ENCODE data around the gene PDE4B.
"Not testable (repeated sequence)": the region's sequence is repeated elsewhere in the genome, so short reads cannot be mapped to it uniquely, and the experiment has no call there.

PDE4B gene

DNA sequence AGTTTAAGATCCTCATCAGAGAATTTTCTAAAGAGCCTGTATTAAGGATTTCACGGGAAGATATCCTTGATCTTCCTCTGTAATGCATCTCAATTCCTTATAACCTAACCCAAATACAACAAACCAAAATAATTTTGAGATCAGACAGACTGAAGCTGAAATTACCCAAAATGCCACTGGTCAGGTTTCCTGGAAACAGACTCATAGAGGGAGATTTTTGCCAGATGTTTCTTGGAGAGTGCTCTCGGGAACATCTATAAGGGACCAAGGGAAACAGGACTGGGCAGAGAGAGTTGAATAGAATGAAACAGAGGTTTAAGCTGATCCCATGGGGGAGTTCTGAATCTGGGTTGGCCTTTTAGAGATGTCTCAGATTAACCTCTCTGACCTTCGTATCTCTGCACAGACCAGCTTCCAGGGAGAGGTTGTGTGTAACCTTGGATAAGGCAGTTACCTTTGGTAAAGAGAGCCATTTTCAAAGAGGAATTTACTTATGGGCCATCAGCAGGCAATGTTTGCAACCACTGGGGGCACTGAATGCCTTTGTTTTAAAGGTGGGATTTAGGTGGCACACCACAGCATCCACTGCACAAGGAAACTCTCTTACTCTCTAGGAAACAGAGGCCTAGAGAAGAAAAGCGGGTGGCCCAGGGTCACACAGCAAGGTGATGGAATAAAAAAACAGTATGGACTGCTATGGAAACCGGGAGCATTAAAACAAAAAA lies 610.5 kb downstream of the PDE4B start:
- DNase-seq: no peak

- DNase-seq: no peak
These were observed 612.4 kb downstream of the PDE4B start for GRCh38 chr1:66405061-66405460.

DNA sequence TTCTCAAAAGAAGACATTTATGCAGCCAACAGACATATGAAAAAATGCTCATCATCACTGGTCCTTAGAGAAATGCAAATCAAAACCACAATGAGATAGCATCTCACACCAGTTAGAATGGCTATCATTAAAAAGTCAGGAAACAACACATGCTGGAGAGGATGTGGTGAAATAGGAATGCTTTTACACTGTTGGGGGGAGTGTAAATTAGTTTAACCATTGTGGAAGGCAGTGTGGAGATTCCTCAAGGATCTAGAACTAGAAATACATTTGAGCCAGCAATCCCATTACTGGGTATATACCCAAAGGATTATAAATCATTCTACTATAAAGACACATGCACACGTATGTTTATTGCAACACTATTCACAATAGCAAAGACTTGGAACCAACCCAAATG lies 618.8 kb downstream of the PDE4B start:
- not testable (repeated sequence) for DNase-seq

GRCh38 chr1:66412704-66413103 lies 620.0 kb downstream of the PDE4B start:
- no peak for DNase-seq

DNA sequence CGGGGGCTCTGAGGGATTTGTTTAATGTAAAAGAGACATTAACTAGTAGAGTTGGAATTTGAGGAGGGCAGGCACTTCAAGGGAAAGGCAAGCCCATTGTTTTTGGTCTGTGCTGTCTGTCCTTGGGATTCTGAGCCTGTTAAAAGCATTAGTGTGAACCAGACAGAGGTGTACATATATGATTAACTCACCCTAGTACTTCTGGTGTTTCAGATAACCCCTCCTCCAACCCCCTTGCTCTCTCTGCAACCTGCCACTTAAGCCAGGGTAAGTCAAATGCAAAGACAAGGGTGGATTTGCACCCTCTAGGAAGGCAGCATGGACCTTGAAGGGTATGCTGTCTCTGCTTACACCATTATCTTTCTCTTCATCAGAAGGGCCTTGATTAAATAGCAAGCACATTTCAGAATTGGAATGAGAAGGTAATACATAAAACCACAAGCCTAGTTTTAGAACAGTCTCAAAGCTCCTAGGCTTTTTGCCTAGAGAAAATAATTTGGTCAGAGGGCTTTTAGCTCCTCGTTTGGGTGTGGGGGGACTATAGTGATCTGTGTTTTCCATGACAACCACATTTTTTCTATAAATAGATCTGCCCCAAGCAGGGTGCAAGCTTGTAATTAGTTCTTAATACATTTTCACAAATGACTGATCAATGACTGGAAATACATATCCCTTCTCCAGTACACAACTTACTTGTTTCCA lies 620.6 kb downstream of the PDE4B start:
- DNase-seq: no peak

- DNase-seq: no peak
These were observed 621.1 kb downstream of the PDE4B start for GRCh38 chr1:66413838-66414175.

- no peak for DNase-seq
These were observed 622.6 kb downstream of the PDE4B start for GRCh38 chr1:66415281-66415680.

DNA sequence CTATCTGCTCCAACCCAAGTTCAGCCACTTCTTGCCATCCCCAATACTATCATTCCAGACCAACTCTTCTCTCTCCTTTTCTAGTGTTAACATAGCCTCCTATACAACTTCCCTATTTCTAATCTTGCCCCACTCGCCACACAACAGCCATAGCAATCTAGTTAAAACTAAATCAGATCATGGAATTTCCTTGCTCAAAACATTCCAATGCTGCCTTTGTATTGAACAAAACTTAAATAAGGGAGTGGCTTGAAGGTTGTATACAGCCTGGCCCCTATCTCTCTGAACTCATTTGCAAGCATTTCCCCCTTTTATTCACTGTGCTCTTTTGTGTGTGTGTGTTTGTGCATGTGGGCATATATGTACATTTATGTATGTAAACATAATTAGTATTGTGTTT lies 623.2 kb downstream of the PDE4B start:
- DNase-seq: no peak

DNA sequence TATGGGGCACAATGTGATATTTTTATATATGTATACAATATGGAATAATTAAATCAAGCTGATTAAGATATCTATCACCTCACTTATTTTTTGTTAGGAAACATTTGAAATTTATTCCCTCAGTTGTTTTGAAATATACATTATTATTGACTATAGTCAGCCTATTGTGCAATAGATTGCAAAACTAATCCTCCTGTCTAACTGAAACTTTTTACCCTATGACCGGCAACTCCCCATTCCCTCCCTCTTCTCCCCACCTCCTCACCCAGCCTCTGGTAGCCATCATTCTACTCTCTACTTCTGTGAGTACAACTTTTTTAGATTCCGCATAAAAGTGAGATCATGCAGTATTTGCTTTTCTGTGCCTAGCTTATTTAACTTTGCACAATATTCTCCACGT lies 623.6 kb downstream of the PDE4B start:
- no peak for DNase-seq

DNA sequence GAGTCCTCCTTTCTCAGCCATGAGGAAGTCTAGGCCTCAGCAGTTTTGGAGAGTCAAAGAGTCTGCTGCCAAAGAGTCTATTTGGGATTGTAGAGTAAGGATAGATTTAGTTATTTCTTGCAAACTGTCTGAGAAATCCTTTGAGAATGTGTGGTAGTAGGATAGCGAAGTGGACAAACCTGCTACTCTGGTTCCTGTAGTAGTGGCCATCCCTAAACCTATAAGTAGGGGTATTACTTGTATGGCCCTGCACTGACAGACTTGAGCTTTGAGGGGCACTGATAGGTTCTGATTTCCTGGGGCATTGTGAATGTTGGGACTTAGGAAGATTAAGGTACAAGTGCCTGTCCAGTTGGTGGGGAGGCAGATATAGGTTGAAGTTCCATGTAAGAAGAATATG lies 625.3 kb downstream of the PDE4B start:
- no peak for DNase-seq

DNA sequence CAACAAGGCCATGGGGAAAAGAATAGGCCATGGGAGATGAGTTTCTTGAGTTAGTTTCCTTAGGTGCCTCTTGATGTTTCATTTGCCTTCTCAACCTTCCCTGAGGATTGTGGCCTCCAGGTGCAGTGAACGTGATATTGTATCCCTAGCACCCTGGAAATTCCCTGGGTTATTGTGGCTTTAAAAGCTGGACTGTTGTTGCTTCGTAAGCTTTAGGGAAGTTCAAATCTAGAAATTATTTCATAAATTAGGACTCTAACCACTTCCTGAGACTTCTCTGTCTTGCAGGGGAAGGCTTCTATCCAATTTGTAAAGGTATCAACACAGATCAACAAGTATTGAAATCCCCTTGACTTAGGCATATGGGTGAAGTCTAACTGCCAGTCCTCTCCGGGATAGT lies 627.5 kb downstream of the PDE4B start:
- DNase-seq: not testable (repeated sequence)

DNA sequence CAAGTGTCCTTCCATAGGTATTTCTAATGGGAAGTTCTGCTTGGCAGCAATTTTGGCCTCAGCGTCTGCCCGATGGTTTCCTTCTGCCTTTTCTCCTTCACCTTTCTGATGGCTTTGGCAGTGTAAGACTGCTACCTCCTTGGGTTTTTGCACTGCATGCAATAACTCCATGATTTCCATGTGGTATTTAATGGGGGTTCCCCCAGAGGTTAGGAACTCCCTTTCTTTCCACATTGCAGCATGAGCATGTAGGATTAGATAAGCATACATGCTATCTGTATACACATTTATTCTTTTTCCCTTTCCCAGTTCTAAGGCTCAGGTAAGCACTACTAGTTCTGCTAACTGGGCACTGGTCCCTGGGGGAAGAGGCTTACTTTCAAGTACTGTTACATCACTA lies 628.2 kb downstream of the PDE4B start:
- DNase-seq: not testable (repeated sequence)

GRCh38 chr1:66422804-66423203 lies 630.1 kb downstream of the PDE4B start:
- no peak for DNase-seq
